HG03520 (cell line): ENCODE results near the gene PPP2R1A.

Experiments
- ATAC-seq: cut with Tn5 transposase; IDR thresholded peaks from one replicate; pipeline ENCODE4 v1.9.1; 2021; ENCODE audit warnings: mild to moderate bottlenecking, moderate library complexity; ENCODE audit not compliant: unreplicated experiment

Gene PPP2R1A

GRCh38 chr19:52189735-52190486 is at the start of gene PPP2R1A:
Gene PPP2R1A (plus strand): TSS chr19:52190052. CDS start chr19:52190097, 45 bp downstream.
- ATAC-seq: peak; percentile 91

GRCh38 chr19:52141203-52141602 is 48.6 kb upstream of the PPP2R1A start:
- ATAC-seq: no peak

GRCh38 chr19:52142001-52142595 is 47.8 kb upstream of the PPP2R1A start:
- ATAC-seq: no peak

- ATAC-seq: no peak
Measured at GRCh38 chr19:52148256-52148655, 41.6 kb upstream of the PPP2R1A start.

GRCh38 chr19:52155596-52156359 is 34.1 kb upstream of the PPP2R1A start:
- ATAC-seq: no peak

- ATAC-seq: no peak
Measured at GRCh38 chr19:52170304-52170703, 19.5 kb upstream of the PPP2R1A start.

GRCh38 chr19:52170863-52171320 is 19.0 kb upstream of the PPP2R1A start:
- ATAC-seq: peak; percentile 14

GRCh38 chr19:52171321-52172169 is 18.3 kb upstream of the PPP2R1A start, which contains the start of gene ZNF836:
Gene ZNF836 (minus strand): TSS chr19:52171621. CDS start chr19:52168072, 3,549 bp downstream.
- ATAC-seq: peak; percentile 77

GRCh38 chr19:52172347-52172746 is 17.5 kb upstream of the PPP2R1A start:
- no peak for ATAC-seq

GRCh38 chr19:52176574-52176973 is 13.3 kb upstream of the PPP2R1A start:
- ATAC-seq: no peak

- no peak for ATAC-seq
Measured at GRCh38 chr19:52187407-52187806, 2.4 kb upstream of the PPP2R1A start.

- ATAC-seq: no peak
Measured at GRCh38 chr19:52188822-52189734, 774 bp upstream of the PPP2R1A start.

GRCh38 chr19:52190487-52191293 is 838 bp downstream of the PPP2R1A start:
- no peak for ATAC-seq

GRCh38 chr19:52191389-52191788 is 1.5 kb downstream of the PPP2R1A start:
- ATAC-seq: no peak

GRCh38 chr19:52191951-52192350 is 2.1 kb downstream of the PPP2R1A start:
- ATAC-seq: no peak

GRCh38 chr19:52196256-52196967 is 6.6 kb downstream of the PPP2R1A start:
- ATAC-seq: no peak

- ATAC-seq: no peak
Measured at GRCh38 chr19:52197964-52198363, 8.1 kb downstream of the PPP2R1A start.

GRCh38 chr19:52198678-52199077 is 8.8 kb downstream of the PPP2R1A start:
- ATAC-seq: no peak
